K562 (cell line): ENCODE measurements around the gene HS3ST3A1. TPM values are rescaled to one million over a fixed set of nuclear protein-coding genes. Genes with fewer than 3 reads are reported as not detected.

Experiments
- FOXK2 ChIP-seq, 2 experiments: fragments of 450-650 bp; IDR thresholded peaks in 1 of 2; conservative IDR thresholded peaks in 1 of 2; 2 replicates each; pipeline ENCODE4 v1.6.1; 2016; ENCODE audit warnings: low read depth in 2 of 2, mild to moderate bottlenecking in 1 of 2
- GATA2 ChIP-seq: sonication (generic); formaldehyde crosslinking; IDR thresholded peaks from 2 replicates; pipeline ENCODE4 v1.4.0; 2020; ENCODE audit warnings: mild to moderate bottlenecking, missing genetic modification reagents
- HMBOX1 ChIP-seq: sonication (generic); IDR thresholded peaks from 2 replicates; pipeline ENCODE4 v1.6.1; 2016
- ILF3 ChIP-seq: fragments of 450-650 bp; IDR thresholded peaks from 2 replicates; pipeline ENCODE4 v1.6.1; 2018; ENCODE audit warnings: antibody characterized with exemption, mild to moderate bottlenecking, moderate library complexity, borderline replicate concordance
- KAT7 ChIP-seq: sonication (generic); formaldehyde crosslinking; IDR thresholded peaks from 2 replicates; pipeline ENCODE4 v1.8.0; 2022; ENCODE audit warnings: missing genetic modification reagents, mild to moderate bottlenecking, borderline replicate concordance
- NR2F6 ChIP-seq: fragments of 450-650 bp; formaldehyde crosslinking; IDR thresholded peaks from 2 replicates; pipeline ENCODE4 v1.4.0; 2020; ENCODE audit warnings: mild to moderate bottlenecking
- POLR2G ChIP-seq: fragments of 200-400 bp; formaldehyde crosslinking; IDR thresholded peaks from 2 replicates; pipeline ENCODE4 v1.6.1; 2017; ENCODE audit warnings: low read depth, mild to moderate bottlenecking, antibody characterized with exemption, low read length, moderate library complexity
- TAF9B ChIP-seq: fragments of 450-650 bp; IDR thresholded peaks from 2 replicates; pipeline ENCODE4 v1.6.1; 2018; ENCODE audit warnings: mild to moderate bottlenecking; ENCODE audit not compliant: partially characterized antibody
- TCF3 ChIP-seq: sonication (generic); formaldehyde crosslinking; IDR thresholded peaks from 2 replicates; pipeline ENCODE4 v1.4.0; 2020; ENCODE audit warnings: mild to moderate bottlenecking, missing genetic modification reagents
- ZFX ChIP-seq: sonication (generic); formaldehyde crosslinking; IDR thresholded peaks from 2 replicates; pipeline ENCODE4 v1.8.0; 2022; ENCODE audit warnings: mild to moderate bottlenecking, missing genetic modification reagents, moderate library complexity
- ZKSCAN3 ChIP-seq: fragments of 250-450 bp; sonication (Bioruptor Pico); IDR thresholded peaks from 2 replicates; pipeline ENCODE4 v1.4.0; 2020
- ZNF143 ChIP-seq: sonication (generic); formaldehyde crosslinking; IDR thresholded peaks from 2 replicates; pipeline ENCODE4 v1.9.0; 2022; ENCODE audit warnings: mild to moderate bottlenecking, missing genetic modification reagents
- polyA plus RNA-seq, 8 experiments: library from polyadenylated mRNA; depleted of rRNA in 4 of 8; stranded (reverse) in 5 of 8; unstranded in 3 of 8; fragments of >200 nt; fragmentation: Nextera tagmentation in 2 of 8; fragmentation: Illumina TruSeq in 1 of 8; extraction: Ambion mirVana in 2 of 8; extraction: Trizol in 1 of 8; gene quantifications; 2 replicates each; pipeline versions ENCODE4 v1.2.1 to v1.2.3, GENCODE V29; 2011 to 2014; ENCODE audit warnings: inconsistent platforms in 1 of 8, missing spikeins in 1 of 8
- total RNA-seq, 7 experiments: library from RNA; depleted of rRNA in 6 of 7; stranded (reverse); fragments of >200 nt in 6 of 7; fragmentation: Illumina TruSeq in 2 of 7; extraction: Trizol in 2 of 7; gene quantifications; 2 replicates each; pipeline versions ENCODE4 v1.2.1 to v1.2.3, GENCODE V29; 2011 to 2021; ENCODE audit warnings: low replicate concordance in 1 of 7
- TF ChIP-seq, protein P1 (sequence below): fragments of 250-450 bp; sonication (Bioruptor Pico); IDR thresholded peaks from 2 replicates; pipeline ENCODE4 v1.4.0; 2020
- TF ChIP-seq, protein P2 (sequence below): sonication (generic); formaldehyde crosslinking; IDR thresholded peaks from 2 replicates; pipeline ENCODE4 v1.8.1; 2022; ENCODE audit warnings: missing genetic modification reagents
- TF ChIP-seq, protein P3 (sequence below): fragments of 250-450 bp; sonication (Bioruptor Pico); IDR thresholded peaks from 2 replicates; pipeline ENCODE4 v1.8.0; 2021; ENCODE audit warnings: borderline replicate concordance, mild to moderate bottlenecking, moderate library complexity; ENCODE audit not compliant: poor library complexity, severe bottlenecking
- TF ChIP-seq, protein P4 (sequence below): fragments of 250-450 bp; sonication (Bioruptor Pico); IDR thresholded peaks from 2 replicates; pipeline ENCODE4 v1.8.0; 2021; ENCODE audit warnings: mild to moderate bottlenecking, moderate library complexity

Gene HS3ST3A1
- total and polyA plus RNA-seq, 9 of the 15 experiments (the other 6 are each of a cell fraction or from before 2014, with no cell fraction given) = 0.25 to 14.8 (median 2.3) TPM

GRCh38 chr17:13600475-13601321 is 1.0 kb downstream of the HS3ST3A1 start (continued):
- TF ChIP-seq TCF3 (CRISPR knock-in tag) (no peak), FOXK2 (conservative IDR thresholded peaks at IDR 0.05 in 1 of 2, IDR thresholded peaks at IDR 0.05 in 1 of 2; ENCODE audit: low read depth in 2 of 2) (no peak), ILF3 (no peak), ZFX (CRISPR knock-in tag) (peak; percentile 16; the same call in 1 of the 2 replicates), TAF9B (no peak), ZNF143 (no peak), GATA2 (CRISPR knock-in tag) (no peak), POLR2G (peak; percentile 57), NR2F6 (CRISPR knock-in tag) (no peak), HMBOX1 (no peak), KAT7 (no peak), ZKSCAN3 (CRISPR knock-in tag) (no peak)
- TF ChIP-seq, protein P1, sequence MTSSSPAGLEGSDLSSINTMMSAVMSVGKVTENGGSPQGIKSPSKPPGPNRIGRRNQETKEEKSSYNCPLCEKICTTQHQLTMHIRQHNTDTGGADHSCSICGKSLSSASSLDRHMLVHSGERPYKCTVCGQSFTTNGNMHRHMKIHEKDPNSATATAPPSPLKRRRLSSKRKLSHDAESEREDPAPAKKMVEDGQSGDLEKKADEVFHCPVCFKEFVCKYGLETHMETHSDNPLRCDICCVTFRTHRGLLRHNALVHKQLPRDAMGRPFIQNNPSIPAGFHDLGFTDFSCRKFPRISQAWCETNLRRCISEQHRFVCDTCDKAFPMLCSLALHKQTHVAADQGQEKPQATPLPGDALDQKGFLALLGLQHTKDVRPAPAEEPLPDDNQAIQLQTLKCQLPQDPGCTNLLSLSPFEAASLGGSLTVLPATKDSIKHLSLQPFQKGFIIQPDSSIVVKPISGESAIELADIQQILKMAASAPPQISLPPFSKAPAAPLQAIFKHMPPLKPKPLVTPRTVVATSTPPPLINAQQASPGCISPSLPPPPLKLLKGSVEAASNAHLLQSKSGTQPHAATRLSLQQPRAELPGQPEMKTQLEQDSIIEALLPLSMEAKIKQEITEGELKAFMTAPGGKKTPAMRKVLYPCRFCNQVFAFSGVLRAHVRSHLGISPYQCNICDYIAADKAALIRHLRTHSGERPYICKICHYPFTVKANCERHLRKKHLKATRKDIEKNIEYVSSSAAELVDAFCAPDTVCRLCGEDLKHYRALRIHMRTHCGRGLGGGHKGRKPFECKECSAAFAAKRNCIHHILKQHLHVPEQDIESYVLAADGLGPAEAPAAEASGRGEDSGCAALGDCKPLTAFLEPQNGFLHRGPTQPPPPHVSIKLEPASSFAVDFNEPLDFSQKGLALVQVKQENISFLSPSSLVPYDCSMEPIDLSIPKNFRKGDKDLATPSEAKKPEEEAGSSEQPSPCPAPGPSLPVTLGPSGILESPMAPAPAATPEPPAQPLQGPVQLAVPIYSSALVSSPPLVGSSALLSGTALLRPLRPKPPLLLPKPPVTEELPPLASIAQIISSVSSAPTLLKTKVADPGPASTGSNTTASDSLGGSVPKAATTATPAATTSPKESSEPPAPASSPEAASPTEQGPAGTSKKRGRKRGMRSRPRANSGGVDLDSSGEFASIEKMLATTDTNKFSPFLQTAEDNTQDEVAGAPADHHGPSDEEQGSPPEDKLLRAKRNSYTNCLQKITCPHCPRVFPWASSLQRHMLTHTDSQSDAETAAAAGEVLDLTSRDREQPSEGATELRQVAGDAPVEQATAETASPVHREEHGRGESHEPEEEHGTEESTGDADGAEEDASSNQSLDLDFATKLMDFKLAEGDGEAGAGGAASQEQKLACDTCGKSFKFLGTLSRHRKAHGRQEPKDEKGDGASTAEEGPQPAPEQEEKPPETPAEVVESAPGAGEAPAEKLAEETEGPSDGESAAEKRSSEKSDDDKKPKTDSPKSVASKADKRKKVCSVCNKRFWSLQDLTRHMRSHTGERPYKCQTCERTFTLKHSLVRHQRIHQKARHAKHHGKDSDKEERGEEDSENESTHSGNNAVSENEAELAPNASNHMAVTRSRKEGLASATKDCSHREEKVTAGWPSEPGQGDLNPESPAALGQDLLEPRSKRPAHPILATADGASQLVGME (CRISPR knock-in tag) = no peak
- TF ChIP-seq, protein P2, sequence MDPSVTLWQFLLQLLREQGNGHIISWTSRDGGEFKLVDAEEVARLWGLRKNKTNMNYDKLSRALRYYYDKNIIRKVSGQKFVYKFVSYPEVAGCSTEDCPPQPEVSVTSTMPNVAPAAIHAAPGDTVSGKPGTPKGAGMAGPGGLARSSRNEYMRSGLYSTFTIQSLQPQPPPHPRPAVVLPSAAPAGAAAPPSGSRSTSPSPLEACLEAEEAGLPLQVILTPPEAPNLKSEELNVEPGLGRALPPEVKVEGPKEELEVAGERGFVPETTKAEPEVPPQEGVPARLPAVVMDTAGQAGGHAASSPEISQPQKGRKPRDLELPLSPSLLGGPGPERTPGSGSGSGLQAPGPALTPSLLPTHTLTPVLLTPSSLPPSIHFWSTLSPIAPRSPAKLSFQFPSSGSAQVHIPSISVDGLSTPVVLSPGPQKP (CRISPR knock-in tag) = no peak
- TF ChIP-seq, protein P3, sequence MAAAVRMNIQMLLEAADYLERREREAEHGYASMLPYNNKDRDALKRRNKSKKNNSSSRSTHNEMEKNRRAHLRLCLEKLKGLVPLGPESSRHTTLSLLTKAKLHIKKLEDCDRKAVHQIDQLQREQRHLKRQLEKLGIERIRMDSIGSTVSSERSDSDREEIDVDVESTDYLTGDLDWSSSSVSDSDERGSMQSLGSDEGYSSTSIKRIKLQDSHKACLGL (CRISPR knock-in tag) = no peak
- TF ChIP-seq, protein P4, sequence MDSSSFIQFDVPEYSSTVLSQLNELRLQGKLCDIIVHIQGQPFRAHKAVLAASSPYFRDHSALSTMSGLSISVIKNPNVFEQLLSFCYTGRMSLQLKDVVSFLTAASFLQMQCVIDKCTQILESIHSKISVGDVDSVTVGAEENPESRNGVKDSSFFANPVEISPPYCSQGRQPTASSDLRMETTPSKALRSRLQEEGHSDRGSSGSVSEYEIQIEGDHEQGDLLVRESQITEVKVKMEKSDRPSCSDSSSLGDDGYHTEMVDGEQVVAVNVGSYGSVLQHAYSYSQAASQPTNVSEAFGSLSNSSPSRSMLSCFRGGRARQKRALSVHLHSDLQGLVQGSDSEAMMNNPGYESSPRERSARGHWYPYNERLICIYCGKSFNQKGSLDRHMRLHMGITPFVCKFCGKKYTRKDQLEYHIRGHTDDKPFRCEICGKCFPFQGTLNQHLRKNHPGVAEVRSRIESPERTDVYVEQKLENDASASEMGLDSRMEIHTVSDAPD (CRISPR knock-in tag) = no peak
